GM21737 (cell line): Measurements from ENCODE around the gene NEK11.
"Not testable (repeated sequence)": the region's sequence is repeated elsewhere in the genome, so short reads cannot be mapped to it uniquely, and the experiment has no call there.

Experiments used
- ATAC-seq: cut with Tn5 transposase; IDR thresholded peaks from one replicate; pipeline ENCODE4 v1.9.1; 2021; ENCODE audit warnings: mild to moderate bottlenecking, moderate library complexity; ENCODE audit not compliant: unreplicated experiment

The NEK11 gene

GRCh38 chr3:131283862-131284261 is 257.2 kb downstream of the NEK11 start:
- no peak for ATAC-seq

- ATAC-seq = no peak
Measured at GRCh38 chr3:131284302-131284701, 257.6 kb downstream of the NEK11 start.

- no peak for ATAC-seq
Measured at GRCh38 chr3:131285456-131285855, 258.8 kb downstream of the NEK11 start.

DNA sequence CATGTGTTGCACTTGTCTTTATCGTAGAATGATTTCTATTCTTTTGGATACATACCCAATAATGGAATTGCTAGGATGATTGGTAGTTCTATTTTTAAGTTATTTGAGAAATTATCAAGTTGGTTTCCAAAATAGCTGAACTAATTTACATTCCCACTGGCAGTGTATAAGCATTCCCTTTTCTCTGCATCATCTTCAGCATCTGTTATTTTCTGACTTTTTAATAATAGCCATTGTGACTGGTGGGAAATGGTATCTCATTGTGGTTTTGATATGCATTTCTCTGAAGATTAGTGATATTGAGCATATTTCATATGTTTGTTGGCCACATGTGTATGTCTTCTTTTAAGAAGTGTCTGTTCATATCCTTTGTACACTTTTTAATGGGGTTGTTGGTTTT is 273.2 kb downstream of the NEK11 start:
- no peak for ATAC-seq

GRCh38 chr3:131303848-131304247 is 277.2 kb downstream of the NEK11 start:
- no peak for ATAC-seq

GRCh38 chr3:131304890-131305289 is 278.2 kb downstream of the NEK11 start:
- ATAC-seq = no peak

DNA sequence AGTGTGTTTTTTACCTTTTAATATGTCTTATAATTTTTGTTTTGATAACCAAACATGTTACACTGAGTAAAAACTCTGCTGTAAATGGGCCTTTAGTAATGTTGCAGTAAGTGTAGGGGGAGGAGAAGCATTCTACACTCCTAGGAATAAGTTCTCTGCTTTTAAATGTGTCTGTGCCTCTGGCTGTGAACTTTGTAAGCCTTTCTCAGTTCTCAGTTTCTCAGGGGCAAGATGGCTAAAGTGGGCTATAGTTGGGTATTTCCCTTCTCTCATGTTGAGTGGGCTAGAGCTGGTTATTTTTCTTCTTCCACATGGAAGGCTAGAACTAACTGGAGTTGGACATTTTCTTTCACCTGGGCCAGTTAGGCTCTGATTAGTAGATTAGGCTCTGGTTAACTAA is 279.6 kb downstream of the NEK11 start:
- no peak for ATAC-seq

GRCh38 chr3:131314318-131314717 is 287.6 kb downstream of the NEK11 start:
- no peak for ATAC-seq

DNA sequence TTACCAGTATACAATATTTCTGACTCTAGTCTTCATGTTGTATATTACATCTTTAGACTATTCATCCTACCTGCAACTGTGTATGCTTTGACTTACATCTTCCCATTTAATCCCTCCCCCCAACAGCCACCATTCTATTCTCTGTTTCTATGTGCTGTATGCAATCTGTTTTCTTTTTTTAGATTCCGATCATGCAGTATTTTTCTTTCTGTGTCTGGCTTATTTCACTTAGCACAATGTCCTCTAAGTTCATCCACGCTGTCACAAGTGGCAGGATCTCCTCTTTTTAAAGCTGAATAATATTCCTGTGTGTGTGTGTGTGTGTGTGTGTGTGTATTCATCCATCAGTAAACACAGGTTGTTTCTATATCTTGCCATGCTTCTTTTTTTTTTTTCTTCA is 288.5 kb downstream of the NEK11 start:
- ATAC-seq = no peak

DNA sequence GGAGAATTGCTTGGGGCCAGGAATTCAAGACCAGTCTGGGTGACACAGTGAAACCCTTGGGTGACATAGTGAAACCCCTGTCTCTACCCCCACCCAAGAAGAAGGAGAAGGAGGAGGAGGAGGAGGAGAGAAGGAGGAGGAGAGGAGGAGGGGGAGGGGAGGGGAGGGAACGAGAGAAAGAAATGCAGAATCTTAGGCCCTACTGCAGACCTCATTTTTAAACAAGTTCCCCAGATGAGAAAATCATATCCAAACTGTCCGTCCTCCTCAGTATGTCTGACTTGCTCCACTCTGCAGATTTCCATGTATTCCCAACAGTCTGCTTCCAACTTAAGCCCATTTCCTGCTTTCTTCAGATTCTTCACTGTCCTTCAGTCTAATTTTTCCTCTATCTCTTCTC is 291.0 kb downstream of the NEK11 start:
- ATAC-seq = no peak

DNA sequence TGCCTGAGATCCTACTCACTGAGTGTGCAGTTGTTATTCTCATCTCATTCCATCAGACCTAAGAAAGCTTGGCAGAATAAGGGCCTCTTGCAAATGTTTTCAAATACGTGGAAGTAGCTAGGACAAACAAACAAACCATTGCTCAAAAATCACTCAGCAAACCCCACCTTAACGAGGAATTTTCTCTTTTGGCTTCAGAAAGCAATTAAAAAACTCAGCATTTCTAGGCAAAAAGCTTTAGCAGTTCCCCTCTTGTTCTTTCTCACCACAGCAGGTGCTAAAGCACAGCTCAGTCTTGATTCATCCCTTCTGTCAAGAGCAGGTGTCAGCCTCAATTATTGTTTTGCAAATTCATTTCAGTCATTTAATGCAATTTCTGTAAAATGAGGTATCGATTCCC is 296.3 kb downstream of the NEK11 start:
- ATAC-seq = no peak

GRCh38 chr3:131323792-131324191 is 297.1 kb downstream of the NEK11 start:
- ATAC-seq = no peak

GRCh38 chr3:131324923-131325322 is 298.2 kb downstream of the NEK11 start:
- no peak for ATAC-seq

DNA sequence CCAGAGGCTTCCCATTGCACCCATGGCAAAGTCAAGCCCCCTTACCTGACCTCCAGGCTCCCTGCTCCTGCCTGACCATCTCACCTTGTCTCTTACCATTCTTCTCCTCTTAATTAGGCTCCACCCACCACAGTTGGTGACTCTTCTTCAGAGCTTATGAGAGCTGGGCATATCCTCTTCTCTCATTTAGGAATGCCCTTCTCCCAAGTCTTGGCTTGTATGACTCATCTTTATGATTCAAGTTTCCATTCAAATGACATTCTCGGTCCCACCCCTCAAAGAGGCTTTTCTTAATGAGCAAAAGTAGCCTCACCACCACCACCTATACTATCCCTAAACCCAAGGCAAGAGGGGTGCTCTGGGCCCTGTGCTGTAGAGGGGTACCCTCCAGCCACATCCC is 299.6 kb downstream of the NEK11 start:
- no peak for ATAC-seq

DNA sequence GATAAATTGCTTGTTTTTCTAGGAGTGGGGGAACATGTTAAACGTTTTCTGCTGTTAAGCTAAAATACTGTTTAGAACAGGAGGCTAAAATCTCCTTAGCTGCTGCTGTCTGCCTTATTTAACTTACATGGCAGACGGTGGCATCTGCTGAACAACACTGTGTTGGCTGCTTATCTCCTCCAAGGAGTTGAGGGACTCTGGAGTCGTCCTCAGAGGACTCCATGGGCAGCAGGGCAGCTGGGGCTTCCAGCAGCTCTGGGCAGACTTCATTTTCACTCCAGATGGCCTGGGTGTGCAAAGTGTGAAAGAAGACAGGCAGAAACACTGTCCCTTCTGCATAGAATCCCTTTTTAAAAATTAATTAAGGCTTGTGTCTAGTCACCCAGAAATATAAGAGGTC is 302.0 kb downstream of the NEK11 start:
- no peak for ATAC-seq

- ATAC-seq = no peak
Measured at GRCh38 chr3:131329774-131330173, 303.1 kb downstream of the NEK11 start.

- not testable (repeated sequence) for ATAC-seq
Measured at GRCh38 chr3:131331456-131332085, 304.9 kb downstream of the NEK11 start.

- no peak for ATAC-seq
Measured at GRCh38 chr3:131338948-131339640, 312.4 kb downstream of the NEK11 start.

GRCh38 chr3:131341761-131342160 is 315.1 kb downstream of the NEK11 start:
- no peak for ATAC-seq

DNA sequence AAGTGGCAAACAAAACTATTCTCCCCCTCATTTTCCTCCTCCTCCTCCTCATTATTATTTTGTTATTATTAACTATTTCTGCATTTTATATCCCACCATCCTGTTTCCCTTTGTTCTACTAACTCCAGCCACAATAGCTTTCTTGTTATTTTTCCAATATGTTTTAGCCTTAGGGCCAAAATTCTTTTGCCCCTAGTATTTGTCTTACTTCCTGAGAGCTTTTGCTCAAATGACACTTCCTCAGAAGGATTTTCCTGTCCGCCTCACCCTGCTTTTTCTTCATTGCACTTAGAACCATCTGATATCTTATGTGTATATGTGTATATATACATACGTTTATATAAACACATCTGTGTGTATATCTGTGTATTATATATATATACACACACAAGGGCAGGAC is 322.2 kb downstream of the NEK11 start:
- no peak for ATAC-seq

GRCh38 chr3:131349454-131349853 is 322.8 kb downstream of the NEK11 start:
- no peak for ATAC-seq

DNA sequence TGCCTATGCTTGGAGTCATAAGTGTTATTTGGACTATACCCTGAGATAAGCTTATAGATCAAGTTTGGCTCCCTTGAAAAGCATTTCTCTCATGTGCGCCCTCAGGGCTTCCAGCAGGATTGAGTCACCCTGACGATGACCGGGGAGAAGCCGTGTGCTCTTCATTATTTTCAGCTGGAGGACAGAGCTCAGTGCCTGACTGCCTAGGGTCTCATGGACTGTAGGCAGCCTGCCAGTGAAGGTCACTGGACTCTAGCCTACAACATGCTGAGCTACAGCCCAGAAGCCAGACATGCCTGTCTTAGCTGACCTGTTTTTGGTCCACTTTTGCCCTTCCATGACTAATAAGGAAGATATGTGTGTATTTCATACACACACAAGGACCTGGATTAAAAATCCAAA is 323.3 kb downstream of the NEK11 start:
- ATAC-seq = no peak

DNA sequence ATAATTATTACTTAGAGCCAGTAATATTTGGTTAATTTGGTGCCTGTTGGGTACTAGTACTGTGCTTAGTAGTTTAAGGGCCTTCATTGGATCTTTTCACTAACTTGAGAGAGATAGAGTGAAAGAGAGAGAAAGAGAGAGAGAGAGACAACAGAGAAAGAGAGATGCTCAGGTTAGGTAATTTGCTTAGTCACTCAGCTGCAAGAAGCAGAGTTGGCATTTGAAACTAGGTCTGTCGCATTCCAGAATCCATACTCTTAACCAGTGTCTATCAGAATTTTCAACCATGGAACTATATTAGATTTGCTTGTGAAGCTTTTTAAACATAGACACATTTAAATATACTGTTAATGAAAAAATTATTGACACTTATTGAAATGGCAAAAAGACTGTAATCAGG is 323.8 kb downstream of the NEK11 start:
- ATAC-seq = no peak
